IMR-90 (cell line): ENCODE measurements around the gene DOCK1.

Experiments used
- CEBPB ChIP-seq: IDR thresholded peaks from 2 replicates; pipeline ENCODE4 v1.6.1; 2012; ENCODE audit warnings: low read depth, low read length, improper control_type of control experiment
- CTCF ChIP-seq: conservative IDR thresholded peaks from 2 replicates; pipeline ENCODE4 v1.5.1; 2012; ENCODE audit warnings: mild to moderate bottlenecking, low read depth, low read length, improper control_type of control experiment
- ELK1 ChIP-seq: fragments of 150-350 bp; IDR thresholded peaks from 2 replicates; pipeline ENCODE4 v1.6.1; 2016; ENCODE audit warnings: low read depth, mild to moderate bottlenecking, low read length, moderate library complexity, borderline replicate concordance
- MAFK ChIP-seq: IDR thresholded peaks from 2 replicates; pipeline ENCODE4 v1.6.1; 2012; ENCODE audit warnings: low read depth, low read length, improper control_type of control experiment

GRCh38 chr10:127331696-127332095 lies 426.5 kb downstream of the DOCK1 start:
- TF ChIP-seq CEBPB (no peak), ELK1 (no peak), CTCF (no peak), MAFK (no peak)
